ENCODE results near the gene KLHL5.

GRCh38 chr4:39062770-39063097, 702 bp downstream of the KLHL5 start:
- TF ChIP-seq CTCF (IDR thresholded peaks at IDR 0.05) (no peak), EZH2 (IDR thresholded peaks at IDR 0.05; ENCODE audit: borderline replicate concordance, insufficient read depth, low read depth, low read length, poor library complexity, severe bottlenecking) (no peak)
